PC-3 (cell line): Measurements from ENCODE around the gene GMPPB. TPM values are rescaled to one million over a fixed set of nuclear protein-coding genes. Genes with fewer than 3 reads are reported as not detected.
"Not testable (repeated sequence)": the region's sequence is repeated elsewhere in the genome, so short reads cannot be mapped to it uniquely, and the experiment has no call there.

Experiments used
- ATAC-seq: fragments of 200-7000 bp; cut with Tn5 transposase; 2 replicates; pipeline ENCODE4 v1.9.1; 2020; ENCODE audit warnings: mild to moderate bottlenecking, moderate library complexity
- BruUV-seq: library from RNA; stranded (reverse); fragments of 400-500 nt; replicated peaks from 2 replicates; lab custom pipeline; 2021; lab: Mats Ljungman, UMichigan
- CTCF ChIA-PET: fragments of 300-600 bp; sonication (Branson Sonifier 250); formaldehyde crosslinking; loops from one replicate; lab custom pipeline; 2022; ENCODE audit warnings: antibody characterized with exemption; lab: Charles Lee
- POLR2A ChIA-PET: fragments of 300-600 bp; sonication (Branson Sonifier 250); formaldehyde crosslinking; loops from one replicate; lab custom pipeline; 2022; ENCODE audit warnings: antibody characterized with exemption; ENCODE audit not compliant: unreplicated experiment; lab: Charles Lee
- DNase-seq: peaks from one replicate; pipeline ENCODE4 v3.0.0-alpha.2; 2015
- H2AFZ ChIP-seq: fragments of 300-600 bp; sonication (generic); 2 replicates; pipeline ENCODE4 v1.6.0; 2016; ENCODE audit warnings: antibody characterized with exemption, low read length
- H3F3A ChIP-seq: fragments of 300-600 bp; sonication (generic); one replicate; pipeline ENCODE4 v1.6.0; 2017; ENCODE audit warnings: antibody characterized with exemption, low read length, control low read depth, mild to moderate bottlenecking; ENCODE audit not compliant: unreplicated experiment
- H3K27ac ChIP-seq: fragments of 300-600 bp; sonication (generic); 2 replicates; pipeline ENCODE4 v1.5.1; 2016; ENCODE audit warnings: mild to moderate bottlenecking, low read length
- H3K27me3 ChIP-seq: fragments of 300-600 bp; sonication (generic); 2 replicates; pipeline ENCODE4 v1.6.1; 2016; ENCODE audit warnings: low read length, mixed read lengths
- H3K36me3 ChIP-seq: fragments of 300-600 bp; sonication (generic); 2 replicates; pipeline ENCODE4 v1.6.1; 2016; ENCODE audit warnings: low read depth, mixed run types, low read length, mixed read lengths
- H3K4me1 ChIP-seq: fragments of 300-600 bp; sonication (generic); 2 replicates; pipeline ENCODE4 v1.5.1; 2016; ENCODE audit warnings: low read length; ENCODE audit not compliant: insufficient read depth
- H3K4me2 ChIP-seq: fragments of 300-600 bp; sonication (generic); 2 replicates; pipeline ENCODE4 v1.6.0; 2016; ENCODE audit warnings: low read length
- H3K4me3 ChIP-seq: fragments of 300-600 bp; sonication (generic); 2 replicates; pipeline ENCODE4 v1.5.1; 2016; ENCODE audit warnings: mild to moderate bottlenecking, low read length, mixed read lengths
- H3K79me2 ChIP-seq: fragments of 300-600 bp; sonication (generic); 2 replicates; pipeline ENCODE4 v1.6.1; 2017; ENCODE audit warnings: low read length, mixed read lengths
- H3K9ac ChIP-seq: fragments of 300-600 bp; sonication (generic); 2 replicates; pipeline ENCODE4 v1.6.0; 2016; ENCODE audit warnings: mild to moderate bottlenecking, low read length
- H3K9me2 ChIP-seq: fragments of 300-600 bp; sonication (generic); replicated peaks from 2 replicates; pipeline ENCODE4 v1.6.1; 2016; ENCODE audit warnings: mixed run types, low read length, mixed read lengths
- H3K9me3 ChIP-seq: fragments of 300-600 bp; sonication (generic); 2 replicates; pipeline ENCODE4 v1.6.1; 2016; ENCODE audit warnings: low read length, mixed read lengths
- H4K20me1 ChIP-seq: fragments of 300-600 bp; sonication (generic); 2 replicates; pipeline ENCODE4 v1.6.1; 2016; ENCODE audit warnings: low read length, mixed read lengths
- EZH2 ChIP-seq: fragments of 300-600 bp; sonication (generic); IDR thresholded peaks from one replicate; pipeline ENCODE4 v1.6.1; 2017; ENCODE audit warnings: antibody characterized with exemption, mild to moderate bottlenecking, low read length; ENCODE audit not compliant: unreplicated experiment
- EZH2phosphoT487 ChIP-seq: fragments of 300-600 bp; sonication (generic); IDR thresholded peaks from 2 replicates; pipeline ENCODE4 v1.6.1; 2018; ENCODE audit warnings: mild to moderate bottlenecking, antibody characterized with exemption, low read length, borderline replicate concordance
- intact Hi-C: fragments of 100-400 bp; cut with micrococcal nuclease; formaldehyde crosslinking; loops from 2 replicates; pipeline ENCODE4 v1.9.0; 2023
- total RNA-seq: library from RNA; depleted of rRNA; stranded (reverse); fragments of >200 nt; gene quantifications from 2 replicates; pipeline ENCODE4 v1.2.3, GENCODE V29; 2014
- TF ChIP-seq, protein P1 (sequence below): fragments of 300-600 bp; sonication (generic); conservative IDR thresholded peaks from 2 replicates; pipeline ENCODE4 v1.5.1; 2017; ENCODE audit warnings: antibody characterized with exemption, low read depth, mild to moderate bottlenecking, low read length

GMPPB gene
- total RNA-seq, 1 experiment from 2014 or later, result 69.5 TPM

DNA sequence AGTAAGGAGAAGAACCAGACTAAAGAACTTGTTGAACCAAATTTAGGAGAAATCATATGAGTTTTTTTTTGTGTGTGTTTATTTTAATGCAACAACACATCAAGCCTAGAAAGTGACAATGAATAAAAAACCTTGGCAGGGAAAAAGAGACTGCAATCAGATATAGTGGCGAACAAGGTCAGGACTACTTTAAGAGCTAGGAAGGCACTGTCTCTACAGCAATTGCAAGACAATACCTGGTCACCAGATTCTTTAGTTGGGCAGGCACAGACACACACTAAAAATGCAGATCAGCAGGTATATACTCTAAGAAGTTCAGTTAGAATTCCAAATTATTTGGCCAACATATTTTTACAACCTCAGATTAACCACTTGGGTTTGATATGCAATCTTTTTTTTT lies 30.8 kb upstream of the GMPPB start:
- Histone ChIP-seq H3F3A (no peaks in the 10 kb centered on the region), H3K4me2 (no peak overlapping the region), H3K27me3 (no peaks in the 10 kb centered on the region), H3K9me2 (no peaks in the 10 kb centered on the region), H3K79me2 (peaks cover 72% of the 10 kb centered on the region), H2AFZ (no peak overlapping the region), H4K20me1 (no peaks in the 10 kb centered on the region; the same call in 1 of the 2 replicates), H3K27ac (no peak overlapping the region), H3K4me1 (no peaks in the 10 kb centered on the region), H3K9ac (no peak overlapping the region), H3K9me3 (no peaks in the 10 kb centered on the region), H3K36me3 (peaks cover 1% of the 10 kb centered on the region; the same call in 1 of the 2 replicates), H3K4me3 (no peak overlapping the region)
- intact Hi-C loops, result no loop called here
- ATAC-seq, result no peak
- no peak for TF ChIP-seq EZH2
- TF ChIP-seq, protein P1, sequence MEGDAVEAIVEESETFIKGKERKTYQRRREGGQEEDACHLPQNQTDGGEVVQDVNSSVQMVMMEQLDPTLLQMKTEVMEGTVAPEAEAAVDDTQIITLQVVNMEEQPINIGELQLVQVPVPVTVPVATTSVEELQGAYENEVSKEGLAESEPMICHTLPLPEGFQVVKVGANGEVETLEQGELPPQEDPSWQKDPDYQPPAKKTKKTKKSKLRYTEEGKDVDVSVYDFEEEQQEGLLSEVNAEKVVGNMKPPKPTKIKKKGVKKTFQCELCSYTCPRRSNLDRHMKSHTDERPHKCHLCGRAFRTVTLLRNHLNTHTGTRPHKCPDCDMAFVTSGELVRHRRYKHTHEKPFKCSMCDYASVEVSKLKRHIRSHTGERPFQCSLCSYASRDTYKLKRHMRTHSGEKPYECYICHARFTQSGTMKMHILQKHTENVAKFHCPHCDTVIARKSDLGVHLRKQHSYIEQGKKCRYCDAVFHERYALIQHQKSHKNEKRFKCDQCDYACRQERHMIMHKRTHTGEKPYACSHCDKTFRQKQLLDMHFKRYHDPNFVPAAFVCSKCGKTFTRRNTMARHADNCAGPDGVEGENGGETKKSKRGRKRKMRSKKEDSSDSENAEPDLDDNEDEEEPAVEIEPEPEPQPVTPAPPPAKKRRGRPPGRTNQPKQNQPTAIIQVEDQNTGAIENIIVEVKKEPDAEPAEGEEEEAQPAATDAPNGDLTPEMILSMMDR, result no peak
- TF ChIP-seq EZH2phosphoT487, result no peak
- no peak for DNase-seq
- no TSS peak for BruUV-seq
- CTCF ChIA-PET, result no interaction called here
- POLR2A ChIA-PET, result no interaction called here

- Histone ChIP-seq H3K9me2 (no peaks in the 10 kb centered on the region), H3K4me1 (no peaks in the 10 kb centered on the region), H3K9ac (no peak overlapping the region), H3K27me3 (no peaks in the 10 kb centered on the region), H4K20me1 (no peaks in the 10 kb centered on the region; the same call in 1 of the 2 replicates), H3K4me3 (no peak overlapping the region), H3K9me3 (no peaks in the 10 kb centered on the region), H3F3A (no peaks in the 10 kb centered on the region), H3K27ac (no peak overlapping the region), H3K79me2 (peaks cover 44% of the 10 kb centered on the region), H3K36me3 (peaks cover 6% of the 10 kb centered on the region; the same call in 1 of the 2 replicates), H3K4me2 (no peak overlapping the region), H2AFZ (no peak overlapping the region)
- intact Hi-C loops, result no loop called here
- ChIA-PET CTCF (no interaction called here), POLR2A (no interaction called here)
- TF ChIP-seq EZH2, result no peak
- TF ChIP-seq, protein P1, result no peak
- no peak for TF ChIP-seq EZH2phosphoT487
- ATAC-seq (no peak), DNase-seq (no peak)
- no TSS peak for BruUV-seq
These were observed 27.8 kb upstream of the GMPPB start for GRCh38 chr3:49751501-49751900.

GRCh38 chr3:49750056-49750455 lies 26.3 kb upstream of the GMPPB start:
- ChIA-PET POLR2A (no interaction called here), CTCF (no interaction called here)
- no peak for DNase-seq
- no peak overlapping the region for H2AFZ ChIP-seq
- no peaks in the 10 kb centered on the region for H3F3A ChIP-seq
- BruUV-seq, result no TSS peak
- H3K9ac ChIP-seq, result no peak overlapping the region
- H3K4me2 ChIP-seq, result no peak overlapping the region
- H3K79me2 ChIP-seq, result peaks cover 36% of the 10 kb centered on the region
- H3K9me3 ChIP-seq, result no peaks in the 10 kb centered on the region
- peaks cover 4% of the 10 kb centered on the region for H3K4me1 ChIP-seq
- no peak overlapping the region for H3K4me3 ChIP-seq
- H3K27me3 ChIP-seq, result no peaks in the 10 kb centered on the region
- intact Hi-C loops, result no loop called here
- no peak overlapping the region for H3K27ac ChIP-seq
- peaks cover 6% of the 10 kb centered on the region; the same call in 1 of the 2 replicates for H3K36me3 ChIP-seq
- TF ChIP-seq, protein P1, result no peak
- TF ChIP-seq EZH2 (no peak), EZH2phosphoT487 (no peak)
- no peaks in the 10 kb centered on the region for H3K9me2 ChIP-seq
- no peak for ATAC-seq
- H4K20me1 ChIP-seq, result peaks cover 7% of the 10 kb centered on the region

DNA sequence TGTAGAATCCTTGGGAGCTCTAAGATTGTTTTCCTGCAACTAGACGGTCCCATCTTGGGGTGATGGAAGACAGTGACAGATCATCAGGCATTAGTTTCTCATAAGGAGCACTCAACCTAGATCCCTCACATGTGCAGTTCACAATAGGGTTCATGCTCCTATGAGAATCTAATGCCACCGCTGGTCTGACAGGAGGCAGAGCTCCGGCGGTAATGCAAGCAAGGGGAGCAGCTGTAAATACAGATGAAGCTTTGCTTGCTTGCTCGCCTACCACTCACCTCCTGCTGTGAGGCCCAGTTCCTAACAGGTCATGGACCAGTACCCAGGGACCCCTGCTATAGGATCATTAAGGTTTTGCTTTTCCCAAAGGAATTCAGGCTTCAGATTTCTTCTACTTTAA lies 25.1 kb upstream of the GMPPB start:
- ATAC-seq, H3K4me1 ChIP-seq, H3K27ac ChIP-seq, DNase-seq, POLR2A ChIA-PET, H3K36me3 ChIP-seq, H3K27me3 ChIP-seq, H3K9ac ChIP-seq, H3K4me2 ChIP-seq, BruUV-seq, intact Hi-C loops, H2AFZ ChIP-seq, H3F3A ChIP-seq, H3K4me3 ChIP-seq, H3K9me2 ChIP-seq, H3K9me3 ChIP-seq, CTCF ChIA-PET: not testable (repeated sequence)
- H3K79me2 ChIP-seq, result peaks cover 32% of the 10 kb centered on the region
- peaks cover 15% of the 10 kb centered on the region for H4K20me1 ChIP-seq
